ENCODE measurements around the gene LONP1.

Gene LONP1

DNA sequence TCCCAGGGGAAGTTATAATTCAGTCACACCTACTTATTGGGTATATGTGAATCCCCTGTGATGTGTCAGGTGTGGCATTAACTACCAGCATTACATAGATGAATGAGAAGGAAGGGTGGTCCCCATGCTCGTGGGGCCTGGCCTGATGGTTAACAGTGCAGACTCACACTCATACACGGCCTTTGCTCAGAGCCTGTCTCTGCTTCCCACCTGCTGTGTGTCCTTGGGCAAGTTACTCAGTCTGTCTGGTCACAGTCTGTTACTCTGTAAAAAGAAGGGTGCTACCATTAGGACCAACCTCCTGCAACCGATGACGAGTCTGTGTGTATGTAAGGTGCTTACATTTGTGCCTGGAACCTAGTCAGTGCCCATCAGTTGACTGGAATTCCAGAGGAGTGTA lies 73.2 kb downstream of the LONP1 start:
- no peak for ATAC-seq

DNA sequence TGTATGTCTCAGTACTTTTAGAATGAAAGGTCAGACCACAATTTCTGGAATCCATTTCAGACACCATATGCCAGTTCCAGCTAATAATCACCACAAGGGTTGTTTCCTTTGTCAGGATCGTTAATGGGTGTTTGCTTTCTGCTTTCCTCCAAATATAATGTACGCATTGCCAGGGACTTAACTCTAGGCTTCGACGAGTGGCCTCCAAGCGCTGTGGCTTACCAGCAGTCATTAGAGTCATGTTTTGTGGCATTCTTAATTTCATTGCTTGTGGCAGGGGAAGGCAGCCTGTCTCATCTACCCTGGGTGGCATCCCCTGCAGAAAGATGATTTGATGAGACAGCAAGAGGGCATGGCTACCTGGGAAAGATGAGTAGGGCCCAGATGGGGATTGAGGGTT lies 74.5 kb downstream of the LONP1 start:
- no peak for ATAC-seq

DNA sequence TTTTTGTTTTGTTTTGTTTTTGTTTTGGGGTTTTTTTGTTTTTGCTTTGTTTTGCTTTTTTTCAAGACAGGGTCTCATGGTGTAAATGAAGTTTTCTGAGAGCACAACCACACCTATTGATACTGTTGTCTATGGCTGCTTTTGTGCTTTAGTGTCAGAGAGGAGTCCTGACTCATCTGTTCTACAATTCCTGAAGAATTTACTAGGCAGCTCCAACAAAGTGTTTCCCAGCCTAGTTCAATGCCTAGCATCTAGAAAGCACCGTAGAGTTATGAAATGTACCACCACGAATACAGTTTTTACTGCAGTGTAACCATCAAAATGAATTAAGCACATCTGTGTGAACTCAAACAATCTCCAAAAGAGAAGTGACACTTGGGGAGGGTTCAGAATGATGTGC lies 75.9 kb downstream of the LONP1 start:
- ATAC-seq = no peak

DNA sequence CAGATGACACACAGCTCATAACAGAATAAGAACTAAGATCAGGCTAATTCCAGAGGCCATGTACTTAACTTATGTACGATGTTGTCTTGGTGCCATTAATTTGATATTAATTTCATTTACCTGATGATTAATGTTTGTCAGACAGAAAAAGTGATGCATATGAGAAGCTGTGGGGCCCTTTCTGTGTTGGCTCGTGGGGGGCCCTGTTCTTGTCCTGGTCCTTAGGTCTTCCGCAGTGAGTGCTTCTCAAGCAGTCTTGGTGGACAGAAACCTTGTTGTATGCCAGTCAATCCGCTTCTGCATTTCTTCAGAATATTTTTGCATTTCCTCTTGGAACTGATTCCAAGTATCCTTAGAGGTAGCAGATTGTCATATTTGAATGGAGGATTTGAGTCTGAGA lies 76.9 kb downstream of the LONP1 start:
- no peak for ATAC-seq

DNA sequence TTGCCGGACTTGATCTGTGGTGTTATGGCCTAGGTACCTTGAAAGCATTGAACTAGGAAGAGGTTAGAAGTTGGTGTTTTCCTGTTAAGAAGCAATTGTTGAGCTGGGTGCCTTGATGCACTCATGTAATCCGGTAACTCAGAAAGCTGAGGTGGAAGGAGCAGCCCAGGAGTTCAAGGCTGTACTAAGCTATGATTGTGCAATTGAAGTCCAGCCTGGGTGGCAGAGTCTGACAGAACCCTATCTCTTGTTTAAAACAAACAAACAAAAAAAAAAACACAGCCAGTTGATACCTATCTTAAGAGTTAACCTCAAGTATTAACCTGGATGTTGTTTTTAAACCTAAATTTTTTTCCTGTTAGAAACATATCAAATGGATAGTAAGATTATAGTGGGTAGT lies 77.7 kb downstream of the LONP1 start:
- ATAC-seq = no peak

All from activated CD4-positive, CD25-positive, alpha-beta regulatory T cell treated with anti-CD3 and anti-CD28 coated beads, Interleukin-2, amount 50 U/mL, for 24 hours (primary cell).